Measurements from ENCODE around the gene RAD51B.
A peak's percentile ranks its signal among the peaks of the same experiment; 100 is the strongest.

Gene RAD51B

DNA sequence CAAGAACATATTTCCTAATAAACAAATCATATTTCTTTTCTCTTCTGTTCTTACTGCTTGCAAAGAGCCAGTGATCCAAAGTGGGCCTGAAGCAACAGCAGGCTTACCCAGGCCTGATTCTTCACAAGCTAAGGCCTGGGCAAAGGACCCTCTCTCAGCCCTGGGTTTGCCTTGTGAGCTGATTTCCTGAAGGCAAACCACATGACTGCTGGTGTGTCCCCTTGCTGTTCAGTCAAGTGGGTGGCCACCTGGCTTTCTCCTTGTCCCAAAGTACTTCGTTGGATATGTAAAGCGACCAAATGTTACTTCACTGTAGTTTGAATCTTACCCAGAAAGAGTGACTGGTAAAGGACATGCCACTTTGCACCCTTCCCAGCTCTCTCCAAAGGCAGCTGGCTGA lies 580.4 kb downstream of the RAD51B start:
- no peak for DNase-seq

- DNase-seq: no peak
Observed at GRCh38 chr14:68401317-68401716, 581.7 kb downstream of the RAD51B start.

GRCh38 chr14:68401855-68402254 lies 582.3 kb downstream of the RAD51B start:
- no peak for DNase-seq

DNA sequence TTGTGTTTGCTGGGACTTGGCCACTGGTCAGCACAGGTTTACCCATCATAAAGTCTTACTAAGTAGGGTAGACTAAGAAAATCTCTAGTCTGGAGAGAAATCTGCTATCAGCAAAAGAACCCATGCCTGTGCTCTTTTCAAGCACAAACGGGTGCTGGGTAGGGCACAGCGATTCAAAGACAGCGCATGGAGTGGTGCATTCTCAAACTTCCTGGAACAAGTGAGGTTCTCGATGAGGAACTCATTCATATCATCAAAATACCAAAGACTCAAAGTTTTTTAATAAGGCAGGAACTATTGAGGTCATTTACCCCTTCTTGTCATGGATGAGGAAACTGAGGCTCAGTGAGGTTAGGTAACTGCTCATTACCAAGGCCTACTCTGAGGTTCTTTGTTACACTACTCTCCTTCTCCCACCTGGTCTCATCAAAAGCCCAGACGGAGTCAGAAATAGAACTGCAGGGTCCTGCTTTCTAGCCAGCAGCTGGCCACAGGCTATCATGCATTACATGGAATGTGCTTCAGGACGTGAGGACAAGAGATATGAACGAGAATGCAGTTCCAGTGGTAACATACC lies 583.0 kb downstream of the RAD51B start:
- no peak for DNase-seq

DNA sequence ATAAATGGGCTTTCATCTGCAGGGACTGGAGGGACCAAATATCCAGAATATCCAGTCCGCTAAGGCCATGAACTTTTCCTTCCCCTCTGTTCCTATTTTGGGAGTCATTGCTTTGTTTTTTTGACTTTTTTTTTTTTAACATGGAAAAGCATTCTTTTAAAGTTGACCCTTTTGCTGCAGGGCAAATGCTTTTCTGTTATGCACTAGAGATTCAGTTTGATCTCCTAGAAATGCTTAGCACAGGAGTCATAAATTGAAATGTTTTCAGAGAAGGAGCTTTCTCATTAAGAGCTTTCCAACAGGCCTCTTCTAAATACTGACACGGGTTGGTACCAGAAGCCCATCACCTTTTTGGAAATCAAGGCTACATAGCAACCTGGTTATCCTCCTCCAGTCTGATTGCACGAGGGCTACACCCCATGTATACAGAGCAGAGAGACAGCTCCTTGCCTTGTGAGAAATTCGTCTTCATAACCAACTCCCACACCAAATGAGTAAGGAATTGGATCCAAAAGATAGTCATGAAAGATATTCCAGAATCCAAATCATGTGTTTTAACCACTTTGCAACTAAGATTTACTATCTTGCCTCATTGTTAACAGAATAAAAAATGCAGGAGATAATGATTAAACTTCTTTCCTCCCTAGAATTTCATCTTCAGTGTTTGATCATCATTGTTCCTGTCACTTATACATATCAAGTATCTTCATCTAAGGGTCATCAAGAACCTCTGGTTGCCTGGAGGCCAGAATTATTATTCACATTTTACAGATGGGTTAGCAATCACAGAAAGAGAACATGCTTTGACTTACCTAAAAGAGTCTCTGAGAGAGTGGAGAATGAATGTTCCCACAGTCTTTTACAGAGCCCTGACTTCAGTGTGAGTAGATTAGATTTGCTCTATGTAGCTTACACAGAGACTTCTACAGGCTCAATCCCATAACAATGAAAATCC lies 583.9 kb downstream of the RAD51B start:
- no peak for DNase-seq

GRCh38 chr14:68404146-68404527 lies 584.6 kb downstream of the RAD51B start:
- DNase-seq: no peak

DNA sequence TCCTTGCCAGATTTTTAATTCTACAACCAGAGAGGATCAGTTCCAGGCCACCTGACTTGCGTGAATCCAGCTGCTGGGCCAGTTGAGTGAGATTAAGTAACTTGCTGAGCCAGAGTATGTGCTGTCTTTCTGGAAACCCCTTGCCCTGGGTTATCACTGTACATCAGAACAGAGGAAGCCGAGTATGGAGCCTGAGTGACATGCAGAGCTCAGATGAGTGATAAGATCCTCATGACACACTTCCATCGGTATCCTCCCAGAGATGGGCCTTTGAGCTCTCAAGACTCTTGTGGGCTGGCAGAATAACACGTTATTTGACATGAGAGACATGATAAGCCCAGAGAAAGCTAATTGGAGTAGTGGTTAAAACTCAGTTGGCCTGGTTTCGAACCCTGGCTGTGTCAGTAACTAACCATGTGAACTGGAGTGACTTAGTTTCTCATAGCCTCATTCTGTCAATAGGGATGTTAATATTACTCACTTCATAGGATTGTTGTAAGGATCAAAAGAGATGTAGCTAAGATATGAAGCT lies 585.1 kb downstream of the RAD51B start:
- DNase-seq: peak; percentile 34

GRCh38 chr14:68405961-68406360 lies 586.4 kb downstream of the RAD51B start:
- no peak for DNase-seq

GRCh38 chr14:68407285-68407684 lies 587.7 kb downstream of the RAD51B start:
- no peak for DNase-seq

DNA sequence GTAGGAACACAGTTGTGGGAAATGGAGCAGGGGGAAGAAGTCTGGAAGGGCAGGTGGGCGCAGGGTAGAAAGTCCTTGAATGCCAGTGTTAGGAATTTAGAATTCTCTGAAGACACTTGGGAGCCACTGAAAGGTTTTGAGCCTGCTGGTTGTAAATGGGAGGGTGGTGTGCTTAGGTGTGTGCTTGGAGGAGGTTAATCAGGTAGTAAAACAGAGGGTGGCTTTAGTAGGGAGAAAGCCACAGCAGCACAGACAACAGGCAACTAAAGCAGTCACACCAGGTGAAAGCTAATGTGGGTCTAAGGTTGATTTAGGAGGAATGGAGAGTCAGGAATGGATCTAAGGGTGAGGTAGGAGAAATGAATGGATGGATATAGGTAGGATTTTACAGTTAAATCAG lies 588.2 kb downstream of the RAD51B start:
- DNase-seq: no peak

DNA sequence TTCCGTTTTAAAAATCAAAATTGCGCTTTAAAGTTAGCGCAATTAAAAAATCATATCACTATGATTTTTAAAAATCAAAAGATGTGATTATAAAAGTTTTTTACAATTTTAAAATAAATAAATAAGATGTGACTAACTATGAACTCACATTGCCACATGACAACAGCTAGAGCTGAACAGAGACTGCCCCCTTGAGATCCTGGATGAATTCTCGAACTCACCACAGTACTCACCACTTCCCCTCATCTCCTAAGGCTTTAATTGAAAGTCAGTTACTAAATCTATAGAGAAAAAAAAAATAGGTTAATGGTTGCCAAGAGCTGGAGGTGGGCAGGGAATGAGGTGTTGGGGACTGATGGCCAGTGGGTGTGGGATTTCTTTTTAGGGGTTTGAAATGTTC lies 589.1 kb downstream of the RAD51B start:
- DNase-seq: peak; percentile 35

DNA sequence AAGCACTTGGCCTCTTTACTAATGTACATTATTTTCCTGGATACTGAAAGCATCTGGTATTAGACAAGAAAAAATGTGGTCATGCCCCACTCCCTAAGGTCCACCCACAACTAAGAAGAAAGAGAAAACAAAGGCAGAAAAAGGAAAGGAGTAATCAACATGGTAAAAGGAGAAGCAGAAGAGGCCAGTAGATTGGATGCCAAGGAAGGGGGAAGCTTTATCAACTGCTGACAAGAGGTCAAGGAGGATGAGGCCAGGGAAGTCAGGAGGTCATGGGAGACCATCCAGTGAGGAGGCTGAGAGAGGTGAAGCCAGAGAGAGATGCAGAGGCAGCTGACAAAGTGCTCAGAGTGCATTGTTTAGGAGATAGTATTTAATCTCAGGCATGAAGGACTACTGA lies 589.8 kb downstream of the RAD51B start:
- no peak for DNase-seq

DNA sequence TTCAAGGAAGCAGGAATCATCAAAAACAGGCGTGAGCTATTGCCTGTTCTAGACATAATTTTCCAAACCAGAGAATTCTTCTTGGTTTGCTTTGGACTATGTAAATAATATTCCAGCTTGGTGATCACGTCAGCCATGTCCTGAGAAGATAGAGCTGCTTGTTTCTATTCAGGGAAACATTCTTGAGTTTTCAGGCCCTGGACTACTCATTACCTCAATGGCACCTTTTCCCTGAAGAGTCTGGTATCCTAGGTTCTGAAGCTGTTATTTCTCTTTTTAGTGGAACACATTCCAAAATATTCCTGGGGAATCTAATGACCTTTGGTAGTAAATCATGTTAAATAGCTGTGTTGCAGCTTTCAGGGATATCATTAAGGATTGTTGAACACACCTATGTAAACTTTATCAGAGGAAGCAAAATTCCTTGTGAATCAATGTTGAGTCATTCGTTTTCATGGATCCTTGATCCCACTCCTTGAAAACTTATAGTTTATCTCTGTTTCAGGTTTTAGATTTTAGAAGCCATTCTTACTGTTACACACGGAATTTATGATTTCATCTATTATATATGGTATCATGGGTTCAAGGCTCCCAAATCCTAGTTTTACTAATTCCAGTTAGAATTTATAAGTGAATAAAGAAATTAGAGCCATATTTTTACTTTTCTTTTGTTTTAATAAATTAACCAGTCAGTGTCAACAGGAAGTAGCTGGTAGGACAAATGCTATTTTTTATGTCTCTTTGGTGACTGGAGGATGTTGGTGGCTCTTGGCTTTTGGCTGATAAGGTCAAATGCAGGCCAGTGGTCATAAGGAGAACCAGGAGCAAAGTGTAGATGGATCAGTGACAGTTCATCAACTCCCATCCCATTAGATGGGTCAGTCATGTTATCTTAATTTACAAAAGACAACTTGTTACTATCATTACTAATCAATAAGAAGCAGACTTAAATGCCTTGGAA lies 593.2 kb downstream of the RAD51B start:
- DNase-seq: no peak

GRCh38 chr14:68413509-68413908 lies 593.9 kb downstream of the RAD51B start:
- DNase-seq: no peak

DNA sequence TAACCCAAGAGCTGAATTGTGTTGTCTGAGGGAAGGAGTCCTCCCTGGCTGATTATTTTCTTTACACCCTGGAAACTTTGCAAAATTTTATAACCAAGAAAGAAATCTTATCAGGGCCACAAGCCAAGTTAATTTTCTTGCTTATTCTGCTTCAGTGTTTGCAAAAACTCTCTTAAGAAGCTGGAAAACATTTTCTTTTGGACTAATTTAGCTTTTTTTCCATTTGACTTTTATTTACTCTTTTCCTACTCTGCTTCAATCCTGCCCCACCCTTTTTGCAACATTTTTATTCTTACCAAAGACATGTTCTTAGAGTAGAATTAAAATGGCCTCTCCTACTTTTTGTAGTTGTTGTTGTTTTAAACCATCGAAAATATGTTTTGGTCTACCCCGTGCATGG lies 594.5 kb downstream of the RAD51B start:
- DNase-seq: no peak

DNA sequence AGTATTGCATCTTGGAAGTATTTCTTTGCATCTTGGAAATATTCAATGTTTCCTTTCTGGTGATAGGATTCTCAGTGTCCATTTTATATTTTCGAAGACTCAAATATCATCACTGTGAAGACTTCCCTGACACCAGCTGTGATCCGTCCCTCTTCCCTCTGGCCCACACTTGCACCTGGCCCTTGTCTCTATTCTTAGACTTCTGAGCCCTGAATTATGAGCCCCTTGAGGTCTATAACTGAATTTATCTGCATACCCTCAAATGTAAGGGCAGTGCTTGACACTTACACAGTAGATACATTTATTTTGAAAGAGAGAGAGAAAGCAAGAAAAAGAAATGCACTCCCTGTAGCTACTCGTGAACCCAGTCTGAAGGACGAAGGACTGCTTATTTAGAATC lies 596.6 kb downstream of the RAD51B start:
- DNase-seq: no peak

- DNase-seq: no peak
Observed at GRCh38 chr14:68417009-68417650, 597.6 kb downstream of the RAD51B start.

- DNase-seq: no peak
Observed at GRCh38 chr14:68418174-68419118, 598.9 kb downstream of the RAD51B start.

- no peak for DNase-seq
Observed at GRCh38 chr14:68420350-68420749, 600.8 kb downstream of the RAD51B start.

- DNase-seq: no peak
Observed at GRCh38 chr14:68421116-68421515, 601.5 kb downstream of the RAD51B start.

DNA sequence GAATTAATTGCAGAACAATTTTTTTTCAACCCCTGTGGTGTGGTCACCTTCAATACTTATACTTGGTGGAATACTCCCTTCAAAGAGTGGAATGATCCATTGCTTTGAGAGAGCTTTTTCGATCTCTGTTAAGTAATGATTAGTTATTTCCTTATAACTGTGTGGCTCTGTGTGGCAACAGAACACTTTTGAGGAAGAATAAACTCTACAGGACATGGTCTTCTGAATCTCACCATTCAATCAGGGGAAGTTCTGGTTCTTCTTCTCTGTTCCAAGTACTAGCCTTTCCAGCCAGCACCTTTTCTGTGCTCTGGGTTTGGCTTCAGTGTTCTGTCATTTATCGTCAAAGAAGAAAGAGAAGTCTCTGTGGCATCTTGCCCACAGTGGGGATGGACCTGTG lies 604.1 kb downstream of the RAD51B start:
- no peak for DNase-seq

All from CD4-positive, alpha-beta T cell treated with Interleukin-6 for 4 hours (primary cell).